Activated naive CD4-positive, alpha-beta T cell treated with Interleukin-2 at 50 U/mL for 16 hours (primary cell): ENCODE results near the gene EXTL2.
"Not testable (repeated sequence)": the region's sequence is repeated elsewhere in the genome, so short reads cannot be mapped to it uniquely, and the experiment has no call there.

Experiments used
- DNase-seq: peaks from one replicate; pipeline ENCODE4 v3.0.0-alpha.2; 2020

Gene EXTL2

DNA sequence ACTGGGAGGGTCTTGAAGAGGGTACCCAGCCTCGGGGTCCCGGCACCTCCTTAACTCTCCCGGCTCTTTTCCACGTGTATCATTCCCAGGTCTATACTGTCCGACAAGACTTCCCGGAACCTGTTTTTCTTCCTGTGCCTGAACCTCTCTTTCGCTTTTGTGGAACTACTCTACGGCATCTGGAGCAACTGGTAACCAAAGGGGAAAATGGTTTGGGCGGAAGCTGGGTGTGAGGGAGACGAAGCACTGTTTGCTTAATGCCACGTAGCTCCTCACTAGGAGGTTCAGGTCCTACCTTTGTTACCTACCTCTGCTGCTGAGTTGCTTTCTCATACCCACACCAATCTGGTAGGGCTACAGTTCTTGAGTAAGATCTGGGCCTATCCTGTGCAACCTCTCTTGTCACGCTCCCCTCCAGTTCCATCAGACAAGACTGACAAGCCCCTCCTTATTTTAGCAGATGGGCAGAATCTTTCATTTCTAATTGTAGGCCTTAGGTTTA lies 1.9 kb upstream of the EXTL2 start:
- peak; percentile 62 for DNase-seq

DNA sequence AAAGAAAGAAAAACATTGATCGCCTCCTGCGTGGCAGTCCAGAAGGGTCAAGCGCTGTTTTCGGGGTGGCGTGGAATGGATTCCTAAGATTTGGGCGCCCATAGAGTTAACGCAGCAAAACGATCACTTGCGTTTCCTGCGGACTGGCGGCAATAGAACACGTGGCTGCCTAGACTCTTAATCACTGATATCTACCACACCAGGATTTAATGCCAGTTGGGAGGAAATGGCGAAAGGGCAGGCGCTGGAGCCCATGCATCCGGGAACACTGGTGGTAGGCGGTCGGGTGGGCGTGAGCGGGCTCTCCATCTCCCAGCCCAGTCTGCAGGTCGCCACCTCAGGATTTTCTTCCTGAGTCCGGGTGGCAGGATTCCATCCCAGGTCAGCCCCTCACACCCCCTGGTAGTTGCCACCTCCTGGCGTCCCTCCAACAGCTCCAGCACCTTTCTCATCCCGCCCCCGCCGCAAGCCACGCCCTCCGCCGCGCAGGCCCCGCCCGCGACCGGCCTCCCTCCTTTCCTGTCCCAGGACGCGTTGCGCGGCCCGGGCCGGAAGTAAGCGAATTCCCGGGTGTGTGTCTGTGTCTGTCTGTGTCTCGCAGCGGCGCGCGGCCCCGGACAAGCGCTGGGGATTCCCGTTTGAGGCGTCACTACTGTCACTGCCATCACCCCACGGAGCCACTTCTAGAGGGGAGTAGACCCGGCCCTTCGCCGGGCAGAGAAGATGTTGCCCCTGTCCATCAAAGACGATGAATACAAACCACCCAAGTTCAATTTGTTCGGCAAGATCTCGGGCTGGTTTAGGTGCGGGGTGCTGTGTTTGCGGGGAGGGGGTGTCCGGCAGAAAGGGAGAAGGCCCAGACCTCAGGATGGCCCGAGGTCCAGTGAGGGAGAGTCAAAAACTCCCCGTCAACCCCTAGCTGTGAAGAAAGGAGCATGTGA lies 1.2 kb upstream of the EXTL2 start, which contains the start of gene SLC30A7:
Gene SLC30A7, plus strand, starts transcription at position 551 of the 941 bp plus-strand sequence. Its CDS starts 173 bp downstream, at position 724.
- peak; percentile 97 for DNase-seq

DNA sequence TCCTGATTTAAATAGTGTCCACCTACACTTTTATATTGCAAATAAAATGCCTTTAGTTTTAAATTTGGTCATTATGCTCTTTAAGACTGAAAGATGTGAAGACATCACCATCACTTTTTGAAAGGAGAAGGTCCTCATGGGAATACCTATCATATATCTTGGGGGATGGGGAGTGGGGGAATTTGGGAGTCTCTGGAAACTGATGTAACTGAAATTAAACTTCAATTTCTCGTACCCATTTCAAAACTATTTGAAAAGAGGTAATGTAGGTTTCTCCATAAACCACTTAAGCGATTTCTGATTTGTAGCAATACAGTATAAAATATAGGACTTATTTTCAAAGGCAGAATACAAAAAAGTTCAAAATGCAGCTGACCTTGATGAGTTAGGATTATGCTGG lies 924 bp downstream of the EXTL2 start:
- DNase-seq: no peak

DNA sequence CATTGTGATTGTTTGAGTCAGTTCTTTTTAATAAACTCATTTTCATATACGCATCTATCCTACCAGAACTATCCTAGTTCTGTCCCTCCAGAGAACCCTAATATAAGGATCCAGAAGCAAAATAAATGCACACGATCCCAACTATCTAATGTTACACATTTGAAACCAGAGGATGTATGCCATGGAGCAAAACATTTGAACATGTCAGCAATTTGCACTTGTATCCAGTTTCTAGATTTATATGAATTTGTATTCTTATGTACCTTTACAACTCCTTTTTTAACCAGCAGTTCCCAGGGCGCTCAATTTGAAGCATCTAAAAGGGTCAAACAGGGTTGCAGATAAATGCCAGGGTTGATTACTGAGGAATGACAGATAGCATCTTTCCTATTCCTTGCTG lies 2.1 kb downstream of the EXTL2 start:
- no peak for DNase-seq

DNA sequence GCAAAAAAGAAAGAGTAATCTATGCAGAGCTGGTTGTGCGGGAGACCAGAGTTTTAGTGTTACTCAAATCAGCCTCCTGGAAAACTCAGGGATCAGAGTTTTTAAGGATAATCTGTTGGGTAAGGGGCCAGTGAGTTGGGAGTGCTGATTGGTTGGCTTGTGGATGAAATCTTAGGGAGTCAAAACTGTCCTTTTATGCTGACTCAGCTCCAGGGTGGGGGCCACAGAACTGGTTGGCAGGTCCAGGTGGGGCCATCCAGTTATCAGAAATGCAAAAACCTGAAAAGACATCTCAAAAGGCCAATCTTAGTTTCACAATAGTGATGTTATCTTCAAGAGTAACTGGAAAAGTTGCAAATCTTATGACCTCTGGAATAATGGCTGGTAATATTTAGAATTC lies 3.3 kb downstream of the EXTL2 start:
- no peak for DNase-seq

DNA sequence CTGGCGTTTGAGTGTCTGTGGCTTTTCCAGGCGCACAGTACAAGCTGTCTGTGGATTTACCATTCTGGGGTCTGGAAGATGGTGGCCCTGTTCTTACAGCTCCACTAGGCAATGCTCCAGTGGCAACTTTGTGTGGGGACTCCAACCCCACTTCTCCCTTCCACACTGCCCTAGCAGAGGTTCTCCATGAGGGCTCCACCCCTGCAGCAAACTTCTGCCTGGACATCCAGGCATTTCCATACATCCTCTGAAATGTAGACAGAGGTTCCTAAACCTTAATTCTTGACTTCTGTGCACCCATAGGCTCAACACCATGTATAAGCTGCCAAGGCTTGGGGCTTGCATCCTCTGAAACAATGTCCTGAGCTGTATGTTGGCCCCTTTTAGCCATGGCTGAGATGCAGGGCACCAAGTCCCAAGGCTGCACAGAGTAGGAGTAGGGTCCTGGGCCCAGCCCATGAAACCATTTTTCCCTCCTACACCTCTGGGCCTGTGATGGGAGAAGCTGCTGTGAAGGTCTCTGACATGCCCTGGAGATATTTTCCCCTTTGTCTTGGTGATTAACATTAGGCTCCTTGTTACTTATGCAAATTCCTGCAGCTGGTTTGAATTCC lies 4.7 kb downstream of the EXTL2 start:
- not testable (repeated sequence) for DNase-seq

DNA sequence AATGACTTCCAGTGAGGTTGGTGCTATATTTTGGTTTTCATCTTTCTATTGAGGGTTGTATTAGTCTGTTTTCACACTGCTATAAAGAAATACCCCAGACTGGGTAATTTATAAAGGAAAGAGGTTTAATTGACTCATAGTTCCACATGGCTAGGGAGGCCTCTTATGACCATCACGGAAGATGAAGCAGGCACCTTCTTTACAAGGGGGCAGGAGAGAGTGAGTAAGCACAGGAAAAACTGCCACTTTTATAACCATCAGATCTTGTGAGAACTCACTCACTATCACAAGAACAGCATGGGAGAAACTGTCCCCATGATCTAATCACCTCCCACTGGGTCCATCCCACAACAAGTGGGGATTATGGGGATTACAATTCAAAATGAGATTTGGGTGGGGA lies 5.6 kb downstream of the EXTL2 start:
- DNase-seq: not testable (repeated sequence)

DNA sequence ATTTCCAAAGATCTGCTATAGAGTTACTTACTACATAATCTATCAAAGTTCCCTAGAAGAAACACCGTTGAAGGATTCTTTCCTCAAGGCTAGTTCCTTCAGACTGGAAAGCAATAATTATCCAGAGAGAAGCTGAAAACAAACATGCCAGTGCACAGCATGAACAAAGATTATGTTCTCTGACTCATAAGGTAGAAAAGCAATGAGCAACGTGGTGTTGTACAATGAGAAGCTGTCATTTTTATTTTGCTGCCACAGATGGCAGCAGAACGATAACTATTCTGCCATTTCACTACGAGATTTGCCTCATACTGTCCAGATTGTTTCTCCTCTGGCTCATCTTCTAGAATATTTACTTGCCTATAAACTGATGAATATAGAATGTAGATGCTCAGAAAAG lies 10.7 kb downstream of the EXTL2 start:
- no peak for DNase-seq

DNA sequence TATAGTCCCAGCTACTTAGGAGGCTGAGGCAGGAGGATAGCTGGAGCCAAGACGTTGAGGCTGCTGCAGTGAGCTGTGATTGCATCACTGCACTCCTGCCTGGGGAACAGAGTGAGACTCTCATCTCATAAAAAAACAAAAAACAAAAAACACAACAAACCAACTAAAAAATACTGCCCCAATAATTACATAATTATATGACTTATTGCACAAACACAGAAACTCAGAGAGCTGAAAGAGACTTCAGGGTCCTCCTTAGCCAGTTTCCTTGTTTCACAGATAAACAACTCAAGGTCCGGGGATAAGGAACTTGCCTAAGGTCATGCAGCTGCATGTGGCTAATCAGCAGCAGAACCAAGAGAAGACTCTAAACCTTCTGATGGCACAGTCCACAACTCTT lies 11.9 kb downstream of the EXTL2 start:
- no peak for DNase-seq

DNA sequence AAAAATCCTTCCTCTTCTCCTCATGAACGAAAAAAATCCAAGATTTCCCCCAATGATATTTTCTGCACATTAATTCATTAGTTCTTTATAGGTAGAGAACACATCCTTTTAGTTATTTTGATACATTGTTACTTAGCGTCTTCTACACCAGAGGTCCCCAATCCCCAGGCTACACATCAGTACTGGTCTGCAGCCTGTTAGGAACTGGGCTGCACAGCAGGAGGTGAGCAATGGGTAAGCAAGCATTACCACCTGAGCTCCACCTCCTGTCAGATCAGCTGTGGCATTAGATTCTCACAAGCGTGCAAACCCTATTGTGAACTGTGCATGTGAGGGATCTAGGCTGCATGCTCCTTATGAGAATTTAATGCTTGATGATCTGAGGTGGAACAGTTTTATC lies 13.0 kb downstream of the EXTL2 start:
- no peak for DNase-seq

DNA sequence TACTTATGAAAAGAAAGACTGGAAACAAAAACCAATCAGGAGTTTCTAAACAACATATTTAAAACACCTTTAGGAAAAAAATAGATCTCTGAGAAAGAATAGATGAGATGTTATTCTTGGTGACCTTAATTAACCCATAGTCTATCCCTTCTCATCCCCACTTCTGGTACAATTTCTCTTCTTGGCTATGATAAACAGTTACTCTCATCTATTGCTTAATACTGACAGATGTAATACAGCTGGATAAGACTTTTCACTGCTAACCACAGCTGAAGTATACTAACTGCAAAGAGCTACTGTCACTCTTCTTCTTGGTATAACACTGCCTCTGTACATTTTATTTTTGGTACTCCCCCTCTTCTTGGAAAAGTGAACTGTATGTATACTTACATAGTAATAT lies 15.2 kb downstream of the EXTL2 start:
- no peak for DNase-seq

DNA sequence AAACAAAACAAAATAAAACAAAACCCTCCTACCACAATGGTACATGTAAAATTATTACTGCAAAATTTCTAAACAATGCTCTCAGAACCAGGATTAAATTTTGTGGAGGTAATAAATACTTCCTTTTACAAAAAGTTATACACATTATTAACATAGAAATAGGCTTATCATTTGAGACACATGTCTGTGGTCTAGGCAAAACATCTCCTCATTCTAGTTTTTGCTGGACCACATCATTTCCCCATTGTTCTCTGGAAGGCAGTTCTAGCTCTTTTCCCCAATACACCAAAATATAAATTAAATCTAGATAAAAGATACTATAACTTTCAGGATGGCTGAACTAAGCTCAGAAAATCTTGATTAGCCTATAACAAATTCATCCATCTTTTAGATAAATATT lies 18.4 kb downstream of the EXTL2 start:
- DNase-seq: no peak

DNA sequence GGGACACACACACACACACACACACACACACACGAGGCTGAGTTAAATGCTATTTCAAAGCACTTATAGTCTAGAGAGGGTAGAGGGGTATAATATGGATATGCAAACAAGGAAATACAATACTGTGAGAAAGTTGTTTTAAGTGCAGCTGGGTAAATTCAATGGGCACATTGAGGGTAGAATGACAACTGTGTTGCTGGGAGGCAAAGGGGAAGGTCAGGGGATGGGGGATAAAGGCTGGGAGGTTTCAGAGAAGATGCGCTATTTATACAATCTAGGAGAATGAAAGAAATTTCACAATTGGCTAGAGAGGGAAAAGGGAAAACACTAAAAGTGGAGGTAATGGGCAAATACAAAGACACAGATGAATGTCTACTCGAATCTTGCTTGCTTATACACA lies 19.4 kb downstream of the EXTL2 start:
- no peak for DNase-seq

DNA sequence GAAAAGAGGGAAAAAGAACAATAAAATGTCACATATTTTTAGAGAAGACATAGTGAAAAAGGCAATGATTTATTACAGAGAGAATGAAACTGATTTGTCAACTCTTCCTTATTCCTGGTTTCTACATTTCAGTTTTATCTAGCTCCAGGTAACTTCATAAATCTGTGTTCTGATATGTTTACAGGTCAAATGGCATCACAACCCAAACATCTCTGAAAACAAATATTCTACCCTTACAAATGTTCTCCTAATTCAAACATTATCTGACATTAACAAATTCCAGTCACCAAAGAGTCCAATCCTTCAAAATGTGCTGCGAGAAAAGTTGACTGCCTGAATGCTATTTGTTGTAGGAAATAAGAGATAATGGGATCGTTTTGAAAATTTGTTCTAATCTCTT lies 20.2 kb downstream of the EXTL2 start:
- no peak for DNase-seq

DNA sequence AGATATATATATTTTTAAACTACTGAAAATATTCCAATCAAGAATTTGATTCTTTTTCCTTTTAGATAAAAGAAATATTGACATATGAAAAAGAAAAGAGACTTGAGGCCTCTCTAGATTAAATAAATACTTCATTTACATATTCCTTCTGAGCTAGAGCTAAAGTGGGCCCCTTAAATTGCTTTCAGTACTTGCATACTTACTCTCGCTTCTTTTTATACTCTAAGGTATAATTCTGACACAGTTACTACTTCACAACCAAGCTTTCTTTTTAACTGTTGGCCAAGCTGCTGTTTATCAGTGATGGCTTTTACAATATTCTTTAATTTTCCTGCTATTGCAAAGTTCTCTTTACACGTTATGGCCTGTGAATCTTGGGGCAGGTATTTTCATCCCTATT lies 24.6 kb downstream of the EXTL2 start:
- no peak for DNase-seq

DNA sequence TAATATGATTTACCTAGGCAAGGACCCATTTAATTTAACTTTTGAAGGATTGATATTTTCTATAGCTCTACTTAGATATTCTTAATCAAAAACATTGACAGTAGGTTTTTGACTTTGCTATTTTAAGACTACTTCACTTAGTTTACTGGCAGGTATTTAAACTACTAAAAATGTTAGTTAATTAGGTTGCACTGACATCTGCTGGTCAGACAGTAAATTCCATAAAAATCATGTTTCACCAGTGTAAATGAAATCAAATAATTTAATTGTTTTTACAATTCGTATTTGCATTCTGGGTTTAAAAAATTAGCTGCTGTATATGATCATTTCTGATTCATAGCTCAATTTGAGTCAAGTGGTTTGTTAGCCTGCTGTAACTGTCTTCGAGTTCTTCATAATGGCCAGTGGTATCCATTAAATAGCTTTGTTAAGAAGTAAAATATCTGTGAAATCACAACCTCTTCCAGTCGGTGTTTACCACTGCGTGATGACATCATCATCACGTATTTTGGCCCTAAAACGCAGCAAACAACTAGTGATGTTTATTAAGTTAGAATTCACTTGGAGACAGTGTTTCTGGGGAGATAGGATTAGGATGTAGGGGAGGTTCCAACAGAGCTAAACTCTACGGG lies 26.2 kb downstream of the EXTL2 start:
- DNase-seq: no peak

DNA sequence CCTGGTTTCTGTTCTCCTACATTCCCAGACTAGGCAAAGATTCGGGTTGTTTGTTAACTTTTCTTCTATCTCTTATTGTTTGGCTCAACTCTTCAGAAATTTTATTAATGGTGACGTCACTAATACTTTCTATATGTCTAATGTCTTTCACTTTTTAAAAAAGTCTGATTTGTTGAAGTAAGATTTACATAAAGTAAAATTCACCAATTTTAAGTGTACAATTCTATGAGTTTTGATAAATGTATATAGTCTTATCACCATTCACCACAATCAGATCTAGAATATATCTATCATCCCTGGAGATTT lies 27.8 kb downstream of the EXTL2 start:
- no peak for DNase-seq

DNA sequence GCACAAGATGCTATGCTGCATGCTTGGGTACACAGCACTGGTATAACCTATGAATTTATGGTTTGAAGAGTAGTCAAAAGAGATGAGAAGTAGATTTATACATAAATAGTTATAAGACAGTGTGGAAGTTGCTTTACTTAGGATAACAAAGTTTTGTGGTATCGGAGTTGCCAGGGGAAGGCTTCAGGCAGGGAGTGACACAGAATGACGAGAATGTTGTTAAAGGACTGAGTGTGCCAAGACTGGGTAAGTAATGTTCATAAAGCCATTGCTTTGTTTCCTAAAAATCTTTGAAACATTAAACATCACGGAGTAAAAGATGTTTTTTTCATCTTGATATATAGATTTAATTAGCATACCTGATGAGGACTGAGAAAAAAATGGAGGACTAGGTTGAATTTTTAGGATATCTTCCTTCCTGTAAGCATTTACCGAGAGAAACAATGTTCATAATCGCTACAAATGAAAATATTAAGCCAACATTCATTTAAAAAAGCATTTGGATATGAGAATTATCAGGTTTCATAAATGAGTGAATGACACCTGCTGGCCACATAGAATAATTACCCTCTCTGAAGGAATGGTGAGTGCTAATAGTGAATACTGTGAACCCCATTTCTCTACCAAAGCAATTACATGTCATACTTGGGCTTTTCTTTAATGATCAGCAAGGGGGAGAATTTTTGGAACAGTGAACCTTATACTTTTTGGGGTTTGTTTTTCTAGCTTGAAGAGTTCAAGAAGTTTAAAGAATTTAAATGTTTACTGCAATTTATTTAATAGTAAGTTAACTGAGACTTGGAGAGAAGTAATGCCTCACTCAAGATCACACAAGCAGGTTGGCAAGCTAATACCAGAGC lies 28.4 kb downstream of the EXTL2 start:
- no peak for DNase-seq

DNA sequence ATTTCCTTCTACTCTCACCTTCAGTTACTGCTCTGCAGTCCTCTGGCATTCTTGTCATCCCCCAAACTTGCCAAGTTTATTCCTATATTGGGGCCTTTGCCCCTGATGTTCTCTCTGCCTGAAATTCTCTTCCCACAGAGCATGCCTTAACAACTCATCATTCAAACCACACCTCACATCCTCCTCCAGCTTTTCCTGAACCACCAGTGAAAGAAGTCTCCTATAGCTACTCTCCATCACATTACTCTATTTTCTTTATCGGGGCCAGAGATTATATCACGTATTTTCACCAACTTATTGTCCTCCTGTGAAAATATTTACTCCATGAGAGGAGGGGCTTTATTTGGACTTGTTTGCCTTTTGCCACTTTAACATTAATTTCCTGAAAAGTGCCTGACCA lies 32.1 kb downstream of the EXTL2 start:
- no peak for DNase-seq

DNA sequence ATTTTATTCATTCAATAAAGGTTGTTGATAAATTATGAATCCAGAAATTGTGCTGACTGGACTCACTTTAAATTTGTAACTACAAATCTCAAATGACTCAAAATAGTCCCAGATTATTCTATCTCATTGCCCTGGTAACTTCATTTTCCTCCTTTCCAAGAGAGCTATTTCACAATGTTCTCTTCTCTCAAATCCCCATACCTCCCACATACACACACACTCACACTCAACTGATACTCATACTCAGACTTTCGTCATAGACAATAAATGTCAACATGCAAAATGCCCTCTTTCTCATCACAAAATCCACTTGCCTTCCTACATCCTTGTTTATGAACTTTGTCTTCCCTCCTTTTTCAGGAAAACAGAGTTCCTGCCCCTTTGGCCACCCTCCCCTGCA lies 33.3 kb downstream of the EXTL2 start:
- no peak for DNase-seq

DNA sequence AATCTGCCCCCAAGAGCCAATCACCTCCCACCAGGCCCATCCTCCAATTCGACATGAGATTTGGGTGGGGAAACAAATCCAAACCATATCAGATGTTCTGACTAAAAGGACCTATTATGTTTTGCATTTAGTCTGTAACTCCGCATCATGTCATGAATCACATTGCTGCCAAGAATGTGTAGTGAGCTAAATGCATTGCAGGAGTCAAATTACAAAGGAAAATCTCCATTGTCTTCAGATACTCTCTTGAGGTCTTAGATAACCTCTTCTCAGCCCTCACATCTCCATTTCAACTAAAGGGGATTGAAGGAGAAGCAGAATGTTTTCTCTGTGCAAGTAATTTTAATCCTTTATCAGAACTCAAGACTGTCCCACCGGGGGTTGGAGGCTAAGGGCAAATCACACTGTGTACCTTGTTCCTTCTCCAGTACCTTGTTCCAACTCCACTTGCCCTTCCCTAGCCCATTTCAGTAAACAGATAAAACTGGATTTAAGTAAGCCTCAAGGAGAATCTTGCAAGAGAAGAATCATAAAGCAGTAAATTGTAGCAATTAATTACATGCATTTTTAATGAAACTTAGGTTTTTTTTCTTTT lies 34.1 kb downstream of the EXTL2 start:
- no peak for DNase-seq

DNA sequence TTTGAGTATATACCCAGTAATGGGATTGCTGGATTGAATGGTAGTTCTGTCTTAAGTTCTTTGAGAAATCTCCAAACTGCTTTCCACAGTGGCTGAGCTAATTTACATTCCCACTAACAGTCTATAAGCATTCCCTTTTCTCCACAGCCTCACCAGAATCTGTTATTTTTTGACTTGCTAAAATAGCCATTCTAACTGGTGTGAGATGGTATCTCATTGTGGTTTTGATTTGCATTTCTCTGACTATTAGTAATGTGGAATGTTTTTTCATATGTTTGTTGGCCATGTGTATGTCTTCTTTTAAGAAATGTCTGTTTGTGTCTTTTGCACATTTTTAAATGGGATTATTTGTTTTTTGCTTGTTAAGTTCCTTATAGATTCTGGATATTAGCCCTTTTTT lies 39.5 kb downstream of the EXTL2 start:
- not testable (repeated sequence) for DNase-seq

DNA sequence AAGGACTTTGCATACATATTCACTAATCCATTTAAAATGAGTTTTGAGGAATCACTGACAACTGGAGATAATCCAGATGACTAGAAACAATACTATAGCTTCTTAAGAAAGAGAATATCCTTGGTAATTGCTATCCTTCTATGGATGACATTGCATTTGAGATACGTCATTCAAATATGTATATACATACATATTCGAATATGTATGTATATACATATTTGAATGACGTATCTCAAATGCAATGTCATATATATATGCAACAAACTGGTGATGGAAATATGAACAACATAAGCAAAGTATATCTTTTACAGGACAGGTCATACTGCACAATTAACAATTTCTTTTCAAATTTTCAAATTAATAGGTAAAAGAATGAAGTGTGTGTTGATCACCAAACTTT lies 41.7 kb downstream of the EXTL2 start:
- DNase-seq: no peak
